G401.6 (cell line): Measurements from ENCODE around the gene ASB2.

Experiments used
- FAIRE-seq: peaks from 2 replicates; lab custom pipeline; 2012; peaks lifted over from hg19 to GRCh38; lab: Jason Lieb, UNC

ASB2 gene, protein sequence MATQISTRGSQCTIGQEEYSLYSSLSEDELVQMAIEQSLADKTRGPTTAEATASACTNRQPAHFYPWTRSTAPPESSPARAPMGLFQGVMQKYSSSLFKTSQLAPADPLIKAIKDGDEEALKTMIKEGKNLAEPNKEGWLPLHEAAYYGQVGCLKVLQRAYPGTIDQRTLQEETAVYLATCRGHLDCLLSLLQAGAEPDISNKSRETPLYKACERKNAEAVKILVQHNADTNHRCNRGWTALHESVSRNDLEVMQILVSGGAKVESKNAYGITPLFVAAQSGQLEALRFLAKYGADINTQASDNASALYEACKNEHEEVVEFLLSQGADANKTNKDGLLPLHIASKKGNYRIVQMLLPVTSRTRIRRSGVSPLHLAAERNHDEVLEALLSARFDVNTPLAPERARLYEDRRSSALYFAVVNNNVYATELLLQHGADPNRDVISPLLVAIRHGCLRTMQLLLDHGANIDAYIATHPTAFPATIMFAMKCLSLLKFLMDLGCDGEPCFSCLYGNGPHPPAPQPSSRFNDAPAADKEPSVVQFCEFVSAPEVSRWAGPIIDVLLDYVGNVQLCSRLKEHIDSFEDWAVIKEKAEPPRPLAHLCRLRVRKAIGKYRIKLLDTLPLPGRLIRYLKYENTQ

GRCh38 chr14:93976477-93977057 lies at the start of gene ASB2:
Gene ASB2 (minus strand): TSS chr14:93976570. CDS start chr14:93964539, 12,031 bp downstream.
- FAIRE-seq, result no peak

GRCh38 chr14:94025720-94026119 lies 49.4 kb upstream of the ASB2 start:
- no peak for FAIRE-seq

- FAIRE-seq, result no peak
Observed at GRCh38 chr14:94024549-94024948, 48.2 kb upstream of the ASB2 start.

- no peak for FAIRE-seq
Observed at GRCh38 chr14:94022532-94023411, 46.4 kb upstream of the ASB2 start.

GRCh38 chr14:94021416-94022157 lies 45.2 kb upstream of the ASB2 start:
- FAIRE-seq, result no peak

- FAIRE-seq, result no peak
Observed at GRCh38 chr14:94021001-94021400, 44.6 kb upstream of the ASB2 start.

GRCh38 chr14:94020267-94020666 lies 43.9 kb upstream of the ASB2 start:
- FAIRE-seq, result no peak

DNA sequence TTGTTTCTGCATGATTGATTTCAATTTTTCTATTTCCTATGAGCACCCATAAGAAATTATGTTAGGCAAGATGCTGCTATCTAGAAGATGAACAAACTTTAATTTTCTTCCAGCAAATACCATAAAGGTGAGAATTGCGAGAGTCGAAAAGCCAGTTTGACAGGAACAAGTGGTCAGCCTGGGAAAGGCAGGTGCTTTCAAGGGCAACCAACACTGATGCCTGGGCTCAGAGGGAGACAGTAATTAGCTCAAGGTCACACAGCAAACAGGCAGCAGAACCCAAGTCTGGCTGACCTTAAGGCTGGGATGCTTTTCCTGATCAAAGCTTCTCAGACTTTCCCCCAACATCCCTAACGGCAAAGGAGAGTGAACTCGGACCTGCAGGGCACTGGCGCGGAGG lies 43.0 kb upstream of the ASB2 start:
- FAIRE-seq, result no peak

DNA sequence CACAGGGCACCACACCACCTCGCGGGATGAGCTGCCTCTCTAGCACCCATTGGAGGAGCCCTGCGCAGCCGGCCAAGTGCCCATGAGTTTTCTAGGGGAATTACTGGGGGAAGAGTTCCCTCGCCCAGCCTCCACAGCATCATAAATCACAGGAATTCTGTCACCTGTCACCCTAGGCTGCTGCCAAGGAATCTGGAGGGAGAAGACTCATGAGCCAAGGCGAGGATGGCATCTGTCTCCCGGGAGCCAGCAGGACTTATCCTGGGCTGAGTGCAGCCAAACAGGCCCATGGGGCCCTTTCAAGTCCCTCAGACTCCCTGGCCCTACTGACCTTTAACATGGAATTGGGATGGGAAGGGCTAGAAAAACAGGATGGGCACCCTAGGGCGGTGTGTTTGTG lies 41.9 kb upstream of the ASB2 start:
- FAIRE-seq, result no peak

GRCh38 chr14:94016446-94016976 lies 40.1 kb upstream of the ASB2 start:
- no peak for FAIRE-seq

DNA sequence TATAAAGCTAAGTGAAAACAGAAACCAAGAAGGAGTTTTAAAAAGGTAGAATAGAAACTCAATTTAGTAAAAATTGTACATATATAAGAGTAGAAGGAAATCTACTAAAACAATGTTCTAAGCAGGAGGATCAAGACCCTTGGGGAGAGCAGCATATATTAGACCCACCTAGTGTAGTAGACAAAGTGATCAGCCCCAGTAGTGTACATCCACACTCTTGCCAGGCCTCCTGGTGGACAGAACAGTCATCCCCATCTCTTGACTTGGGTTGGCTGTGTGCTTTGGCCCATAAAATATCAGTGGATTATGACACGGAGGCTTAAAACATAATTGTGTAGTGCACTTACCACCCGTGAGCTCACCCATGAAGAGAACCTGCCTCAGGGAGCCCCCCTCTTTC lies 38.9 kb upstream of the ASB2 start:
- FAIRE-seq, result no peak

- FAIRE-seq, result no peak
Observed at GRCh38 chr14:94014382-94014781, 38.0 kb upstream of the ASB2 start.

DNA sequence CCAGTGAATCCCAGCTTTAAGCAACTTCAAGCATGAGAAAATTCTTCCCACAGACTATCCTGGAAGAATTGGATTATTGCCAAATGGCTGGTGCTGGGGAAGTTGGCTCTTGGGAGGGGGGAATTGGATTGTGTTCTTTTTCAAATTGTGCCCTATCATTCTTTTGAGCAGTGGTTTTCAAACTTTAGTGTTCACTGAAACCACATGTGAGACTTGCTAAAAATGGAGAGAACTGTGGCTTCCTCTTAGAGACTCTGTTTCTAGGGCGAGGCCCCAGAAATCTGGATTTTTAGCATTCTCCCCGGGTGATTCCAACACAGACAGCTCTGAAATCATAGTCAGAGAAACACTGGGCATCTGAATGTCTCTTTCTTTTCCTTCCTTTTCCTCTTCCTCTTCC lies 35.4 kb upstream of the ASB2 start:
- no peak for FAIRE-seq

- no peak for FAIRE-seq
Observed at GRCh38 chr14:94010625-94011024, 34.3 kb upstream of the ASB2 start.

GRCh38 chr14:94009767-94010166 lies 33.4 kb upstream of the ASB2 start:
- no peak for FAIRE-seq

GRCh38 chr14:94008234-94008633 lies 31.9 kb upstream of the ASB2 start:
- no peak for FAIRE-seq

DNA sequence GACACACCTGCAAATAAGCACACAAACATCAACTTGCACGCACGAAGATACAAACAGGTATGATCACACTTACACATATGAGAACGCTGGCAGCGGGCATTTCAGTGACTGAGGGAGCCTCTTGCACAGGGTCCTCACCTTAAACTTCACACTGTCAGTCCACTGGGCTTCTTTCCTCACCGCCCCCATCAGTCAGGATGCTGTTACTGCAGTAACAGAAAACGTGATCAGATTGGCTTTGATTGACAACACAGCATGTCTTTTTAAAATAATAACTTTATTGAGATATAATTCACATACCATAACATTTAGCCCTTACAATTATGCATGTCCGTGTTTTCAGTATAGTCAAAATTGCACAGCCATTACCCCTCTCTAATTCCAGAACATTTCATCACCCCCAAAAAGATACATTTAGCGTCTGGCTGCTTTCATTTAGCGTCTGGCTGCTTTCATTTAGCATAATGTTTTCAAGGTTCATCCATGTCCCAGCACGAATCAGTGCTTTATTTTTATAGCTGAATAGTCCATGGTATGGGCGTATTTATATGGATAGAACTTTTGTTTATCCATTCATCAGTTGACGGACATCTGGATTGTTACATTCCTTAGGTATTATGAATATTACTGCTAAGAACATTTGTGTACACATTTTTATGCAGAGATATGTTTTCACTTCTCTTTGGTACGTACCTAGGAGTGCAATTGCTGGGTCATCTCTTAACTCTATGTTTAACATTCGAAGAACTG lies 29.1 kb upstream of the ASB2 start:
- FAIRE-seq, result no peak

DNA sequence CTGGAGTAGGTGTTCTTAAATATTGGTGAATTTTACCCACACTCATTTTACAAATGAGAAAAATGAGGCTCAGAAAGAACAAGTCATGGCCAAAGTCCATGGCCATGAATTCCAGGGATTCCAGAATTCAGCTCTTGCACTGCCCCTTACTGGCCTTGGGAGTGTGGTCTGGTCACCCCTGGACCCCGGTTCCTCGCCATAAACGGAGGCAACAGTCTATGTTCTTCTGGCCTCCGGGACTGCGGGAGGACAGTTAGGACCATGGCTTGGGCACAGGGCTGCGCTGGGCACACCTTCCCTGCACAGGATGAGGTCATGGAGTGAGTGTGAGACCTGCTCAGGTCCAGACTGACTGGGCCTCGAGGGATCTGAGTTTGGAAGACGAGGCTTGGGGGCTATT lies 27.6 kb upstream of the ASB2 start:
- no peak for FAIRE-seq

DNA sequence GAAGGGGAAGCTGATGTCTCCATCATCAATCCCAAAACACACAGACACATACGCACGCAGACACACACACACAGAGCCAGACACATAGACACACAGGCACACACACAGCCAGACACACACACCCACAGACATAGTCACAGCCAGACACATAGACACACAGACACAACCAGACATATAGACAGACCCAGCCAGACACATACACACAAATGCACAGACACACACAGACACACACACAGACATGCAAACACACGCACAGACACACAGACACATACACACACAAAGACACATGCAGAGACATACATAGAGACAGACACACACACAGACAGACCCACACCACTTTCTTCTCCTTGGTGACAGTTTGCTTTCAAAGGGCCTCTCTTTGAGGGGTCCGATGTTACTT lies 27.0 kb upstream of the ASB2 start:
- FAIRE-seq, result no peak

DNA sequence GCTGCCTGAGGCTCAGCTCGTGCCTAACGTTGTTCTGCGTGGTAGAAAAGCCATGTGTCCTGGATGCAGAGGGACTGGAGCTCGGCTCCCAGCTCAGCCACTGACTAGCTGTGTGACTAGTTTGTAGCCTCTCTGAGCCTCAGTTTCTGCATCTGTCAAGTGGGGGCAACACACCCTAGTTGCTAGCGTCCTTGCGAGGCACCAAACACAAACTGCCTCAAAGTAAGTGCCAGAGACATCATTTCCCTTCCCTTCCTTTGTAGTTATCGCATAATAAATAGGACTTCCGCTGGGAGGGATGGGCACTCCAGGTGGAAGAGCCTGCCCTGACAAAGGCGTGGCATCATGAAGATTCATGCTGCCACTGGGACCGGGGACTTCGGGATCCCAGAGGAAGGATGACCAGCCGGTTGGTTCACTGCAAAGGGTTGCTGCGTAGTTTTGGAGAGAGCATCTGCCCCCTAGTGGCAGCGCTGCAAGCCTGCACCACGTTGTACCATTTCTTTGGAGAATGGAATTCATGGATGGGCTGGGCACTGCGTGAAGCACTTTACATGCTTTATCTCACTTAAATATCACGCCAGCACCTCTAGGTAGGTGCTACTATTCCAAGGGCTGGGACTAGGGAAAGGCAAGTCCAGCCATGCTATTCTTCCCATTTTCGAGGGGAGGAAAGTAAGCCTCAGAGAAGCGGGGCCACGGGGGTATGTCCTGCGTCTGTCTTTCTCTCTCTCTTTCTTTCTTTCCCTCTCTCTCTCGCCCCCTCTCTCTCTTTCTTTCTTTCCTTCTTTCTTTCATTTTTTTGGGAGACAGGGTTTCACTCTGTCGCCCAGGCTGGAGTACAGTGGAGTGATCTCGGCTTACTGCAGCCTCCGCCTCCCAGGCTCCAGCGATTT lies 25.4 kb upstream of the ASB2 start:
- no peak for FAIRE-seq
